Astrocyte (in vitro differentiated cells and primary cell): ENCODE measurements around the gene CD52.

Experiments
- CTCF ChIP-seq: IDR thresholded peaks from 2 replicates; pipeline ENCODE4 v1.5.1; 2011; ENCODE audit warnings: low read depth, mild to moderate bottlenecking, inconsistent platforms, low read length, moderate library complexity; ENCODE audit not compliant: insufficient read depth
- EZH2 ChIP-seq: IDR thresholded peaks from 2 replicates; pipeline ENCODE4 v1.6.1; 2012; ENCODE audit warnings: mild to moderate bottlenecking, low read length, inconsistent platforms; ENCODE audit not compliant: insufficient read depth

GRCh38 chr1:26349877-26350244 is 32.1 kb downstream of the CD52 start:
- no peak for TF ChIP-seq CTCF
- TF ChIP-seq EZH2: no peak
